Nephron progenitor cell (in vitro differentiated cells): ENCODE measurements around the gene C2orf76.

ENCODE experiments used
- DNase-seq: peaks from one replicate; pipeline ENCODE4 v3.0.0; 2021
- H3K27ac Mint-ChIP-seq: 2 replicates; pipeline ENCODE4 v1.8.0; 2021; ENCODE audit warnings: mild to moderate bottlenecking, moderate library complexity, mixed read lengths
- H3K27me3 Mint-ChIP-seq: 2 replicates; pipeline ENCODE4 v1.8.0; 2021; ENCODE audit warnings: mild to moderate bottlenecking, low read depth, mixed read lengths; ENCODE audit not compliant: poor library complexity
- H3K36me3 Mint-ChIP-seq: 2 replicates; pipeline ENCODE4 v1.8.0; 2021; ENCODE audit warnings: low read depth, mixed read lengths
- H3K4me1 Mint-ChIP-seq: 2 replicates; pipeline ENCODE4 v1.8.0; 2021; ENCODE audit warnings: mixed read lengths
- H3K4me3 Mint-ChIP-seq: 2 replicates; pipeline ENCODE4 v1.8.0; 2021; ENCODE audit warnings: mild to moderate bottlenecking, moderate library complexity, mixed read lengths
- H3K9me3 Mint-ChIP-seq: 2 replicates; pipeline ENCODE4 v1.8.0; 2021; ENCODE audit warnings: mild to moderate bottlenecking, moderate library complexity, mixed read lengths
- TF ChIP-seq, protein P1 (sequence below): fragments of 200-600 bp; sonication (generic); IDR thresholded peaks from 2 replicates; pipeline ENCODE4 v1.5.0; 2021; ENCODE audit warnings: antibody characterized with exemption

The C2orf76 gene

DNA sequence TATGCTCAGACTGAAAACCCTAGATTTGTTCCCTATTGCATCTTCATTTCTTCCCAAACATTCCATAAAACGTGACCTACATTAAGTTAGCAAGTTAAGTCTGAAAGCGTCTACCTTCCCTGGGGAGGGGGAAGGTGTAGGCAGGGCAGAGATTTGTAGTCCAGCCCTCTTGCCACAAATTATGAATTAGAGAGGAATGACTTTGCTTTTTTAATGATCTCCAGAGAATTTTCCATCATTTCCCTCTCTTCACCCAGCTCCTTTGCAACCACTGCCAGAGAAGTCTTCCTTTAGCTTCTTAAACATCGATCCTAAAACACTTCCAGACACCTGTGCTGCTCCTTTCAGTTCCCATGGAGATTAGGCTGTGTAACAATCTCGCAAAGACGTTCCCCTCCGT lies 1.2 kb downstream of the C2orf76 start:
- DNase-seq, result no peak
- Mint-ChIP-seq H3K4me3 (peak overlapping the region; percentile 95), H3K4me1 (peaks cover 30% of the 10 kb centered on the region), H3K27me3 (no peaks in the 10 kb centered on the region), H3K9me3 (no peaks in the 10 kb centered on the region), H3K27ac (no peak overlapping the region), H3K36me3 (peaks cover 16% of the 10 kb centered on the region)
- TF ChIP-seq, protein P1, sequence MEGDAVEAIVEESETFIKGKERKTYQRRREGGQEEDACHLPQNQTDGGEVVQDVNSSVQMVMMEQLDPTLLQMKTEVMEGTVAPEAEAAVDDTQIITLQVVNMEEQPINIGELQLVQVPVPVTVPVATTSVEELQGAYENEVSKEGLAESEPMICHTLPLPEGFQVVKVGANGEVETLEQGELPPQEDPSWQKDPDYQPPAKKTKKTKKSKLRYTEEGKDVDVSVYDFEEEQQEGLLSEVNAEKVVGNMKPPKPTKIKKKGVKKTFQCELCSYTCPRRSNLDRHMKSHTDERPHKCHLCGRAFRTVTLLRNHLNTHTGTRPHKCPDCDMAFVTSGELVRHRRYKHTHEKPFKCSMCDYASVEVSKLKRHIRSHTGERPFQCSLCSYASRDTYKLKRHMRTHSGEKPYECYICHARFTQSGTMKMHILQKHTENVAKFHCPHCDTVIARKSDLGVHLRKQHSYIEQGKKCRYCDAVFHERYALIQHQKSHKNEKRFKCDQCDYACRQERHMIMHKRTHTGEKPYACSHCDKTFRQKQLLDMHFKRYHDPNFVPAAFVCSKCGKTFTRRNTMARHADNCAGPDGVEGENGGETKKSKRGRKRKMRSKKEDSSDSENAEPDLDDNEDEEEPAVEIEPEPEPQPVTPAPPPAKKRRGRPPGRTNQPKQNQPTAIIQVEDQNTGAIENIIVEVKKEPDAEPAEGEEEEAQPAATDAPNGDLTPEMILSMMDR, result no peak

DNA sequence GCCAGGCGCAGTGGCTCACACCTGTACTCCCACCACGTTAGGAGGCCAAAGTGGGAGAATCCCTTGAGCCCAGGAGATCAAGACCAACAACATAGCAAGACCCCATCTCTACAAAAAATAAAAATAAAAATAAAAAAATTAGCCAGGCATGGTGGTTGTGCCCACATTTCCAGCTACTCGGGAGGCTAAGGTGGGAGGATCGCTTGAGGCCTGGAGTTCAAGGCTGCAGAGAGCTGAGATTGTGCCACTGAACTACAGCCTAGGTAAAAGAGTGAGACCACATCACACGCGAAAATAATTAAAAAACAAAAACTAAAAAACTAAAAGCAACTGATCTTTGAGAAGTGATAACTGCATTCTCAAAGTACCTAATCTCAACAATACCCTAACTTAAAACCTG lies 1.8 kb downstream of the C2orf76 start:
- Mint-ChIP-seq H3K27ac (no peak overlapping the region), H3K36me3 (peaks cover 9% of the 10 kb centered on the region), H3K4me1 (peaks cover 30% of the 10 kb centered on the region), H3K27me3 (no peaks in the 10 kb centered on the region), H3K9me3 (no peaks in the 10 kb centered on the region), H3K4me3 (peak overlapping the region; percentile 95)
- TF ChIP-seq, protein P1, result no peak
- no peak for DNase-seq

DNA sequence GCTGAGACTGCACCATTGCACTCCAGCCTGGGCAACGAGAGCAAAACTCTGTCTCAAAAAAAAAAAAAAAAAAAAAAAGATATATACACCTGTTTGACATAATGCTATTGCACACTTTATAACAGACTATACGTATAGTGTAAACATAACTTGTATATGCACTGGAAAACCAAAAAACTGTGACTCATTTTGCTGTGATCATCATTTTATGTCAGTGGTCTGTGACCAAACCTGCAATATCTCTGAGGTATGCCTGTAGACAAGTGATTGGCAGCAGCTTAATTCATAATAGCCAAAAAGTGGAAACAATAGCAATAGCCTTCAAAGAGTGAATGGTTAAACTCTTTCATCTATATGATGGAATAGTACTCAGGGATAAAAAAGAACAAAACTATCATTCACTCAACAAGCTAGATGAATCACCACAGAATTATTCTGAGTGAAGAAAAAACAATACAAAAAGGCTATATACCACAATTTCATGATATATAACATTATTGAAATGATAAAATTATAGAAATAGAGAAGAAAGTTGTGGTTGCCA lies 6.1 kb downstream of the C2orf76 start:
- H3K27me3 Mint-ChIP-seq, result peaks cover 7% of the 10 kb centered on the region
- H3K27ac Mint-ChIP-seq, result no peak overlapping the region
- peaks cover 4% of the 10 kb centered on the region for H3K9me3 Mint-ChIP-seq
- H3K4me3 Mint-ChIP-seq, result no peak overlapping the region
- no peak for DNase-seq
- TF ChIP-seq, protein P1, result no peak
- H3K36me3 Mint-ChIP-seq, result peaks cover 4% of the 10 kb centered on the region
- H3K4me1 Mint-ChIP-seq, result peaks cover 12% of the 10 kb centered on the region

DNA sequence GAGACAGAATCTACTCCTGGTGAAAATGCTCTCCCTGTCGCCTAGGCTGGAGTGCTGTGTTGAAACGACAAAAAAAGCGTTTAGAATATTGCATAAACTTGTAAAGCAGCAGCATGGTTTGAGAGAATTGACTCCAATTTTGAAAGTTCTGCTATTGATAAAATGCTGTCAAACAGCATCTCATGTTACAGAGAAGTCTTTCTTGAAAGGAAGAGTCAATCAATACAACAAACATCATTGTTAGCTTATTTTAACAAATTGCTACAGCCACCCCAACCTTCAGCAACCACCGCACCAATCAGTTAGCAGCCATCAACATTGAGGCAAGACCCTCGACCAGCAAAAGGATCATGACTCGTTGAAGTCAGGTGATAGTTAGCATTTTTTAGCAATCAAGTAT lies 6.9 kb downstream of the C2orf76 start:
- H3K9me3 Mint-ChIP-seq, result peaks cover 4% of the 10 kb centered on the region
- H3K4me3 Mint-ChIP-seq, result no peak overlapping the region
- TF ChIP-seq, protein P1, result no peak
- peaks cover 7% of the 10 kb centered on the region for H3K27me3 Mint-ChIP-seq
- no peak for DNase-seq
- peaks cover 5% of the 10 kb centered on the region for H3K4me1 Mint-ChIP-seq
- no peak overlapping the region for H3K27ac Mint-ChIP-seq
- peaks cover 5% of the 10 kb centered on the region for H3K36me3 Mint-ChIP-seq

DNA sequence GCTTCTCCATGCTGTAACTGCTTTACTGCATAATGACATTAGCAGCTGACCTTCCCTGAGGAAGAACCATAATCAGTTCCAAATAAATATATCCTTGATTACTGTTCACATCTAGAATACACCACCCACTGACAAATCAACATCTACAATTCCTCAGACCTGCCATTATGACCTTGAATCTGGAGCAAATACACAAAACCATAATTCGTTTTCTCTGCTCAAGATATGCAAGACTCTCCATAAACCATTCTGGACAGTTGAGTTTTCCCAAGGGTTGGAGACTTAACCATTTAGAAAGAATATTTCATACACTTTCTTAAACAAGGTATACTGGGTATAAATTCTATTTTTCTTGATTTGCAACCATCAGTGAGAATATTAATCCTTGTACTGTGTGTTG lies 11.8 kb downstream of the C2orf76 start:
- Mint-ChIP-seq H3K4me3 (no peak overlapping the region), H3K27me3 (peaks cover 7% of the 10 kb centered on the region), H3K4me1 (no peaks in the 10 kb centered on the region), H3K36me3 (peaks cover 5% of the 10 kb centered on the region), H3K9me3 (peaks cover 4% of the 10 kb centered on the region), H3K27ac (no peak overlapping the region)
- DNase-seq, result no peak
- TF ChIP-seq, protein P1, result no peak

DNA sequence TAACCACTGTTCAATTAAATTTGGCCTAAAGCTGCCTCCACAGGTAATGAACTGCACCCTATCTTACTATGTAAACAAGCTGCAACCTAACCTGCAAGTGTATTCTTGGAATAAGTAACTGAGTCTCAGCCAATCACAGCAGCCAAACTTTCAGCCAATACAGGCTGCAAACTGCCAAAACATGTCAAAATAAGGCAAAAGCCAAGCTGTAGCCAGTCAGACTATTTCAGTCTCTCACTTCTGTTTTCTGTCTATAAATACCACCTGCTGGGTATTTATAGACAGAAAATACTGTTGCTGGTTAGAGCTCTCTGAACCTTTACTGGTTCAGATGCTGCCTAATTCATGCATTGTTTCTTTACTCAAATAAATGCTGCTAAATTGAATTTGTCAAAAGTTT lies 14.3 kb downstream of the C2orf76 start:
- peaks cover 4% of the 10 kb centered on the region for H3K27me3 Mint-ChIP-seq
- H3K27ac Mint-ChIP-seq, result no peak overlapping the region
- no peak for DNase-seq
- H3K4me3 Mint-ChIP-seq, result no peak overlapping the region
- peaks cover 4% of the 10 kb centered on the region for H3K4me1 Mint-ChIP-seq
- H3K36me3 Mint-ChIP-seq, result peaks cover 5% of the 10 kb centered on the region
- peaks cover 4% of the 10 kb centered on the region for H3K9me3 Mint-ChIP-seq
- TF ChIP-seq, protein P1, result no peak
